K562 (cell line): ENCODE measurements around the gene PLXNA3. TPM values are rescaled to one million over a fixed set of nuclear protein-coding genes. Genes with fewer than 3 reads are reported as not detected.

Source experiments
- ATAC-seq: fragments of 200-7000 bp; cut with Tn5 transposase; 3 replicates; pipeline ENCODE4 v1.9.1; 2020; ENCODE audit warnings: moderate library complexity
- BruUV-seq: library from RNA; stranded (reverse); fragments of 400-500 nt; replicated peaks from 2 replicates; lab custom pipeline; 2021; lab: Mats Ljungman, UMichigan
- CTCF ChIA-PET: fragments of 300-600 bp; formaldehyde crosslinking; extraction: SDS; loops from one replicate; lab custom pipeline; 2021; ENCODE audit warnings: low intra/inter-chr PET ratio; lab: Yijun Ruan, JAX
- POLR2A ChIA-PET: fragments of 300-600, 350-650 bp; sonication (Branson Sonifier 250); formaldehyde crosslinking; extraction: SDS; loops from one replicate; lab custom pipeline; 2021; ENCODE audit warnings: antibody characterized with exemption, inconsistent platforms; lab: Yijun Ruan, JAX
- DNase-seq, 4 experiments: peaks; one replicate each; pipeline versions ENCODE4 v3.0.0 to v3.0.0-alpha.2; 2011 to 2018; ENCODE audit warnings: low spot score in 3 of 4, mixed read lengths in 3 of 4; ENCODE audit errors: extremely low read depth in 1 of 4
- FAIRE-seq: peaks from 2 replicates; lab custom pipeline; 2011; peaks lifted over from hg19 to GRCh38; lab: Jason Lieb, UNC
- H2AFZ ChIP-seq: 2 replicates; pipeline ENCODE4 v1.6.0; 2011; ENCODE audit warnings: low read depth, low read length, control low read depth, inconsistent platforms
- H3K27ac ChIP-seq: fragments of 200-600 bp; 3 replicates; pipeline ENCODE4 v1.8.0; 2011; ENCODE audit warnings: low read depth, mild to moderate bottlenecking, control low read depth, inconsistent platforms, low read length, moderate library complexity, mixed read lengths; ENCODE audit errors: extremely low read depth
- H3K27me3 ChIP-seq, 2 experiments: fragments of 300-600 bp in 1 of 2; 2 replicates in 1 of 2; 3 replicates in 1 of 2; pipeline versions ENCODE4 v1.6.0 to v1.8.0; 2011; ENCODE audit warnings: inconsistent platforms in 2 of 2, low read length in 2 of 2, mild to moderate bottlenecking in 1 of 2, mixed read lengths in 1 of 2, moderate library complexity in 1 of 2; ENCODE audit not compliant: control insufficient read depth in 2 of 2, insufficient read depth in 2 of 2
- H3K36me3 ChIP-seq: fragments of 300-600 bp; 3 replicates; pipeline ENCODE4 v1.8.0; 2011; ENCODE audit warnings: mild to moderate bottlenecking, low read length, inconsistent platforms; ENCODE audit not compliant: control insufficient read depth, insufficient read depth
- H3K4me1 ChIP-seq, 2 experiments: fragments of 200-600 bp in 1 of 2; replicated peaks in 1 of 2; 2 replicates in 1 of 2; 3 replicates in 1 of 2; pipeline versions ENCODE4 v1.5.1 to v1.8.0; 2011; ENCODE audit warnings: inconsistent platforms in 2 of 2, low read length in 2 of 2, mild to moderate bottlenecking in 1 of 2, mixed read lengths in 1 of 2, moderate library complexity in 1 of 2; ENCODE audit not compliant: control insufficient read depth in 2 of 2, insufficient read depth in 2 of 2
- H3K4me2 ChIP-seq: 2 replicates; pipeline ENCODE4 v1.6.1; 2011; ENCODE audit warnings: low read length, control low read depth, inconsistent platforms, mixed read lengths; ENCODE audit not compliant: insufficient read depth
- H3K4me3 ChIP-seq: fragments of 200-600 bp; sonication (generic), shearing (Covaris generic); 2 replicates; pipeline ENCODE4 v1.5.1; 2016; ENCODE audit warnings: control low read depth, inconsistent platforms
- H3K79me2 ChIP-seq: fragments of 200-600 bp; 3 replicates; pipeline ENCODE4 v1.8.0; 2011; ENCODE audit warnings: low read length, inconsistent platforms; ENCODE audit not compliant: control insufficient read depth, insufficient read depth
- H3K9ac ChIP-seq, 2 experiments: 2 replicates each; pipeline versions ENCODE4 v1.6.0 to v1.6.1; 2011; ENCODE audit warnings: low read depth in 2 of 2, low read length in 2 of 2, control low read depth in 1 of 2, inconsistent platforms in 1 of 2, mild to moderate bottlenecking in 1 of 2, mixed read lengths in 1 of 2; ENCODE audit not compliant: insufficient read depth in 1 of 2
- H3K9me1 ChIP-seq: one replicate; pipeline ENCODE4 v1.6.0; 2011; ENCODE audit warnings: inconsistent platforms, mild to moderate bottlenecking, low read length, moderate library complexity; ENCODE audit not compliant: control insufficient read depth, insufficient read depth
- H3K9me3 ChIP-seq: replicated peaks from 2 replicates; pipeline ENCODE4 v1.5.1; 2011; ENCODE audit warnings: low read depth, low read length, inconsistent platforms; ENCODE audit not compliant: control insufficient read depth, insufficient read depth
- H4K20me1 ChIP-seq: replicated peaks from 2 replicates; pipeline ENCODE4 v1.6.1; 2011; ENCODE audit warnings: low read length, inconsistent platforms, mixed read lengths; ENCODE audit not compliant: control insufficient read depth, insufficient read depth
- BACH1 ChIP-seq: fragments of 200-800 bp; sonication (Bioruptor generic); IDR thresholded peaks from 2 replicates; pipeline ENCODE4 v1.6.1; 2016; ENCODE audit warnings: missing genetic modification characterization, missing compliant biosample characterization
- ETV6 ChIP-seq, 3 experiments: fragments of 150-350 bp in 1 of 3; sonication (generic) in 1 of 3; formaldehyde crosslinking in 1 of 3; IDR thresholded peaks; 2 replicates each; pipeline versions ENCODE4 v1.6.1 to v1.8.0; 2014 to 2022; ENCODE audit warnings: borderline replicate concordance in 2 of 3, low read depth in 2 of 3, antibody characterized with exemption in 1 of 3, low read length in 1 of 3, mild to moderate bottlenecking in 1 of 3, missing genetic modification reagents in 1 of 3
- KDM5B ChIP-seq: fragments of 200-600 bp; sonication (generic); IDR thresholded peaks from 2 replicates; pipeline ENCODE4 v1.6.1; 2012; ENCODE audit warnings: low read depth, mild to moderate bottlenecking, moderate library complexity, low read length, control low read depth, inconsistent platforms; ENCODE audit not compliant: insufficient replicate concordance
- MAX ChIP-seq: sonication (generic); formaldehyde crosslinking; IDR thresholded peaks from 2 replicates; pipeline ENCODE4 v1.9.0; 2022; ENCODE audit warnings: mild to moderate bottlenecking, missing genetic modification reagents
- MCM7 ChIP-seq, 2 experiments: fragments of 450-650 bp; IDR thresholded peaks; 2 replicates each; pipeline ENCODE4 v1.6.1; 2016 to 2018
- POLR2G ChIP-seq: fragments of 200-400 bp; formaldehyde crosslinking; IDR thresholded peaks from 2 replicates; pipeline ENCODE4 v1.6.1; 2017; ENCODE audit warnings: low read depth, mild to moderate bottlenecking, antibody characterized with exemption, low read length, moderate library complexity
- RAD21 ChIP-seq, 2 experiments: fragments of 250-450 bp in 1 of 2; fragments of 450-650 bp in 1 of 2; sonication (Bioruptor Pico) in 1 of 2; formaldehyde crosslinking in 1 of 2; IDR thresholded peaks in 1 of 2; conservative IDR thresholded peaks in 1 of 2; 2 replicates each; pipeline versions ENCODE4 v1.4.0 to v1.8.0; 2020 to 2022; ENCODE audit warnings: mild to moderate bottlenecking in 2 of 2, moderate library complexity in 1 of 2
- SNRNP70 ChIP-seq: fragments of 200-400 bp; formaldehyde crosslinking; optimal IDR thresholded peaks from 2 replicates; pipeline ENCODE3; 2017; ENCODE audit warnings: low read depth, low read length
- ZNF354B ChIP-seq: fragments of 250-450 bp; sonication (Bioruptor Pico); IDR thresholded peaks from 2 replicates; pipeline ENCODE4 v1.4.0; 2020
- ZNF639 ChIP-seq, 2 experiments: fragments of 200-800 bp in 1 of 2; sonication (Bioruptor generic) in 1 of 2; sonication (generic) in 1 of 2; formaldehyde crosslinking in 1 of 2; IDR thresholded peaks in 1 of 2; conservative IDR thresholded peaks in 1 of 2; 2 replicates each; pipeline versions ENCODE4 v1.5.0 to v1.6.1; 2016 to 2020; ENCODE audit warnings: missing compliant biosample characterization in 1 of 2, missing genetic modification characterization in 1 of 2, missing genetic modification reagents in 1 of 2
- ZNF785 ChIP-seq: fragments of 250-450 bp; sonication (Bioruptor Pico); IDR thresholded peaks from 2 replicates; pipeline ENCODE4 v1.4.0; 2020; ENCODE audit warnings: mild to moderate bottlenecking
- WGBS: fragments of 100-300 bp; shearing (Covaris generic); methylation state at CpG from one replicate; pipeline ENCODE4 v1.1.6; 2016; ENCODE audit warnings: low coverage, mixed read lengths; ENCODE audit not compliant: insufficient coverage; ENCODE audit errors: missing lambda C conversion rate; 5-methylcytosine and 5-hydroxymethylcytosine counted together
- in situ Hi-C: fragments of 300-500 bp; cut with MboI; formaldehyde crosslinking; loops from 4 replicates; pipeline ENCODE4 v1.15.0; 2018; ENCODE audit warnings: inconsistent platforms, mixed read lengths
- intact Hi-C: fragments of 100-400 bp; cut with micrococcal nuclease; formaldehyde crosslinking; loops from 2 replicates; pipeline ENCODE4 v1.14.2; 2022
- polyA plus RNA-seq, 8 experiments: library from polyadenylated mRNA; depleted of rRNA in 4 of 8; stranded (reverse) in 5 of 8; unstranded in 3 of 8; fragments of >200 nt; fragmentation: Nextera tagmentation in 2 of 8; fragmentation: Illumina TruSeq in 1 of 8; extraction: Ambion mirVana in 2 of 8; extraction: Trizol in 1 of 8; gene quantifications; 2 replicates each; pipeline versions ENCODE4 v1.2.1 to v1.2.3, GENCODE V29; 2011 to 2014; ENCODE audit warnings: inconsistent platforms in 1 of 8, missing spikeins in 1 of 8
- total RNA-seq, 7 experiments: library from RNA; depleted of rRNA in 6 of 7; stranded (reverse); fragments of >200 nt in 6 of 7; fragmentation: Illumina TruSeq in 2 of 7; extraction: Trizol in 2 of 7; gene quantifications; 2 replicates each; pipeline versions ENCODE4 v1.2.1 to v1.2.3, GENCODE V29; 2011 to 2021; ENCODE audit warnings: low replicate concordance in 1 of 7

PLXNA3 gene
- total and polyA plus RNA-seq, 9 of the 15 experiments (the other 6 are each of a cell fraction or from before 2014, with no cell fraction given): 0.32 to 47.8 (median 7.5) TPM

- Histone ChIP-seq H3K27me3 (no peaks in the 10 kb centered on the region), H3K79me2 (peaks cover 18% of the 10 kb centered on the region), H3K4me3 (no peak overlapping the region), H3K36me3 (peaks cover 67% of the 10 kb centered on the region; the same call in 2 of the 3 replicates), H3K9me3 (no peaks in the 10 kb centered on the region), H3K4me2 (no peak overlapping the region), H3K9ac (no peak overlapping the region), H2AFZ (no peak overlapping the region), H4K20me1 (no peaks in the 10 kb centered on the region), H3K4me1 (peaks cover 9 to 42% of the 10 kb centered on the region in 2 experiments; a peak in 4 of 5 replicates), H3K27ac (no peak overlapping the region), H3K9me1 (no peaks in the 10 kb centered on the region)
- TF ChIP-seq POLR2G: 0 out of 2 replicates have a peak, but pooled peaks have one; percentile 28
- TF ChIP-seq ZNF785: no peak
- TF ChIP-seq ZNF354B (CRISPR knock-in tag): no peak
- intact Hi-C loops: no loop called here
- BruUV-seq: no TSS peak
- ChIA-PET CTCF (no interaction called here), POLR2A (interaction anchor here (0.8 to 1.2 kb wide), 2 partner anchors 9 to 47 kb away, joined by 3 read pairs; no protein-coding TSS in a partner anchor)
- WGBS: 100% methylated on average over 3 of the region's 12 CpGs
- ATAC-seq (no peak), FAIRE-seq (no peak), DNase-seq (no peak)
- in situ Hi-C loops: no loop called here
Observed at GRCh38 chrX:154446430-154446829, 11.7 kb upstream of the PLXNA3 start.

- Histone ChIP-seq H3K4me2 (no peak overlapping the region), H3K4me1 (peaks cover 7 to 36% of the 10 kb centered on the region in 2 experiments; a peak in 4 of 5 replicates), H3K27ac (no peak overlapping the region), H3K9me1 (no peaks in the 10 kb centered on the region), H3K9me3 (no peaks in the 10 kb centered on the region), H3K9ac (no peak overlapping the region; a peak in 1 of 4 replicates), H4K20me1 (no peaks in the 10 kb centered on the region), H3K27me3 (no peaks in the 10 kb centered on the region), H2AFZ (no peak overlapping the region), H3K79me2 (peaks cover 18% of the 10 kb centered on the region), H3K4me3 (no peak overlapping the region), H3K36me3 (peaks cover 59% of the 10 kb centered on the region; the same call in 2 of the 3 replicates)
- ChIA-PET CTCF (no interaction called here), POLR2A (interaction anchor here (0.6 to 0.9 kb wide), 3 partner anchors 9 to 51 kb away, joined by 3 read pairs; partner anchors contain the start of gene PLXNA3)
- DNase-seq (no peak), ATAC-seq (no peak), FAIRE-seq (no peak)
- 100% methylated on average over 5 of the region's 14 CpGs for WGBS
- in situ Hi-C loops (no loop called here), intact Hi-C loops (no loop called here)
- BruUV-seq: no TSS peak
- TF ChIP-seq MCM7 (IDR thresholded peaks at IDR 0.05) (no peak), RAD21 (CRISPR knock-in tag; conservative IDR thresholded peaks at IDR 0.05 in 1 of 2, IDR thresholded peaks at IDR 0.05 in 1 of 2) (no peak), SNRNP70 (no peak), ETV6 (IDR thresholded peaks at IDR 0.05; ENCODE audit: borderline replicate concordance in 1 of 2, low read depth in 2 of 2, low read length in 1 of 2) (no peak), ETV6 (CRISPR knock-in tag; IDR thresholded peaks at IDR 0.05; ENCODE audit: borderline replicate concordance) (no peak), ZNF639 (CRISPR knock-in tag; conservative IDR thresholded peaks at IDR 0.05 in 1 of 2, IDR thresholded peaks at IDR 0.05 in 1 of 2) (no peak), MAX (CRISPR knock-in tag) (no peak), KDM5B (no peak), BACH1 (no peak)
Observed at GRCh38 chrX:154448484-154448883, 9.6 kb upstream of the PLXNA3 start.
